ENCODE measurements around the gene SLC7A11. TPM values are rescaled to one million over a fixed set of nuclear protein-coding genes. Genes with fewer than 3 reads are reported as not detected.

The SLC7A11 gene
- polyA plus RNA-seq, 1 donor, result 0.96 TPM

DNA sequence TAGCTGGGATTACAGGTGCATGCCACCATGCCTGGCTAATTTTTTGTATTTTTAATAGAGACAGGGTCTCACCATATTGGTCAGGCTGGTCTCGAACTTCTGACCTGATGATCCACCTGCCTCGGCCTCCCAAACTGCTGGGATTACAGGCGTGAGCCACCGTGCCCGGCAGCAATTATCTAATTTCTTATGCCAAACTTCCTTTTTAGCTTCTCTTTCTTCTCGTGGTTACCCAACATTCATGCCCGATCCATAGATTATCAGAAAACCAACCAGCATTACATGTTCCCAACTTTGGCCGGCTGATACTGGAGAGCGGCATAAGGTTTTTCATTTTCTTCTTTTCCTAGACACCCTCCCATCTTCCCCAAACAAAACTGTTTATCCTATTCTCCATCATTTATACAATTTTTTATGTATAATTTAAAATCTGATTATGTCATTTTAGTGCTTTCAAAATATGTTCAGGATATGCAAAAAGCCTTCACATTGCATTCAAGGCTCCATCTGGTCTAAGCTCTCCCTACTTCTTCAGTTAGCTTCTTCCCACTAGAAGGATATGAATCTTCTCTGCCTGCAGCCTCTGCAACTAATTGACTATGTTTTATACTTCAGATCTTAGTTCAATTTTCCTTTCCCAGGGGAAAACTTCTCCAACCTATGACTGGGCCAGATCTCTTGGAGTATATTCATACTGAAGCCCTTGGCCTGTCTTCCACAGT lies 8.7 kb downstream of the SLC7A11 start:
- H3K27me3 ChIP-seq (ENCODE audit: control insufficient read depth, insufficient read depth, low read length), result no peaks in the 10 kb centered on the region

DNA sequence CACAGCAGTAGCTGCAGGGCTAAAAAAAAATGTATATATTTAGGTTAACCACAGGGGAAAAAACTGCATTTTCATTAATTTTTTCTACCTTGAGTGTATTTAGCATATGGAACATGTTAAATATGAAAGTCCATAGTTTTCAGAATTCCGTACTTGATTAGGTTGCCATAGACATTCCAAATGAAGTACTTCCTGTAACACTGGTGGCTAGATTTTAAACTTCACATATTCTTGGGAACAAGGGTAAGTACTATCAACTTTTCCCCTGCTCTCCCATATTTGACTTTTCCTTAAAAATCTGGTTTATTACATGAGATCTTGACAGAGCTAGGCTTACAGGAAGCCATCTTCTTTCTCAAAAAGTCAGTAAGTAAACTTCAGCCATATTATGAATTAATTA lies 9.8 kb downstream of the SLC7A11 start:
- no peak overlapping the region for H3K4me3 ChIP-seq (ENCODE audit: low read length)
- WGBS (ENCODE audit: insufficient coverage, low lambda C conversion rate), result no CpG with 5 or more reads among the region's 1 CpG
- no peak for DNase-seq

More for the DNA sequence above, 8.7 kb downstream of the SLC7A11 start:
- H3K27ac ChIP-seq (ENCODE audit: low read length), result no peak overlapping the region
- no peaks in the 10 kb centered on the region for H3K9me3 ChIP-seq (ENCODE audit: control insufficient read depth, low read depth, low read length)
- no CpG with 5 or more reads among the region's 9 CpGs for WGBS (ENCODE audit: insufficient coverage, low lambda C conversion rate)
- no peak for DNase-seq
- no peak overlapping the region for H3K4me3 ChIP-seq (ENCODE audit: low read length)
- no peaks in the 10 kb centered on the region for H3K4me1 ChIP-seq (ENCODE audit: control insufficient read depth, insufficient read depth, low read length)
- no peaks in the 10 kb centered on the region for H3K36me3 ChIP-seq (ENCODE audit: control insufficient read depth, insufficient read depth, low read length)

DNA sequence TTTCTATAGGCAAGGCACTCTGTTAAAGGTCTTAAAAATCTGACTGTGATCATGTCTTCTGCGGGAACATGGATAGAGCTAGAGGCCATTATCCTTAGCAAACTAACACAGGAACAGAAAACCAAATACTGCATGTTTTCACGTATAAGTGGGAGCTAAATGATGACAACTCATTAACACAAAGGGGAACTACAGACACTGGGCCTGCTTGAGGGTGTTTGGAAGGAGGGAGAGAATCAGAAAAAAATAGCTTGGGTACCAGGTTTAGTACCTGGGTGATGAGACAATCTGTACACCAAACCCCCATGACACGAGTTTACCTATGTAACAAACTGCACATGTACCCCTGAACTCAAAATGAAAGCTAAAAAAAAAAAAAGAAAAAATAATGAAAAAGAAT lies 12.1 kb downstream of the SLC7A11 start:
- Histone ChIP-seq H3K4me1 (ENCODE audit: control insufficient read depth, insufficient read depth, low read length) (no peaks in the 10 kb centered on the region), H3K4me3 (ENCODE audit: low read length) (no peak overlapping the region), H3K36me3 (ENCODE audit: control insufficient read depth, insufficient read depth, low read length) (no peaks in the 10 kb centered on the region), H3K27ac (ENCODE audit: low read length) (no peak overlapping the region), H3K27me3 (ENCODE audit: control insufficient read depth, insufficient read depth, low read length) (no peaks in the 10 kb centered on the region), H3K9me3 (ENCODE audit: control insufficient read depth, low read depth, low read length) (no peaks in the 10 kb centered on the region)
- 92% methylated on average over 2 of the region's 3 CpGs for WGBS (ENCODE audit: insufficient coverage, low lambda C conversion rate)
- no peak for DNase-seq

More for the DNA sequence above, 9.8 kb downstream of the SLC7A11 start:
- H3K27me3 ChIP-seq (ENCODE audit: control insufficient read depth, insufficient read depth, low read length), result no peaks in the 10 kb centered on the region
- H3K4me1 ChIP-seq (ENCODE audit: control insufficient read depth, insufficient read depth, low read length), result no peaks in the 10 kb centered on the region
- H3K27ac ChIP-seq (ENCODE audit: low read length), result no peak overlapping the region
- H3K36me3 ChIP-seq (ENCODE audit: control insufficient read depth, insufficient read depth, low read length), result no peaks in the 10 kb centered on the region
- H3K9me3 ChIP-seq (ENCODE audit: control insufficient read depth, low read depth, low read length), result no peaks in the 10 kb centered on the region

DNA sequence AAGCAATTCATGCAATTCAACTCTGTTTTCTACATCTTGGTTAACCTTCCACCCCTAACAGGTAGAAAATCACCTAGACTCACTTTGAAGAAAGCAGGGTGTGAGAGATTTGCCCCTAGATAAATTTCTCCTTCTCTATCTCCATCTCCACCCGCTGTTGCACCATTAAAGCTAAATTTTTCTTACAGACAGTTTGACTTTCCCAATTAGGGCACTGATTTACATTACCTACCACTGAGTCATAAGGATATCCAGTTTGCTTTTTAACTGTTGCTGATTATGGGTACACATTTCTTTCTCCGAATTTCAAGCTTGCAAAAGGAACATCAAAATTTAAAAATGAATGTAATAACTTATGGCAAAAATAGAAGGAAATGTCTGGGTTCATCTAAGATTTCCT lies 13.0 kb downstream of the SLC7A11 start:
- Histone ChIP-seq H3K4me3 (ENCODE audit: low read length) (no peak overlapping the region), H3K27ac (ENCODE audit: low read length) (no peak overlapping the region), H3K4me1 (ENCODE audit: control insufficient read depth, insufficient read depth, low read length) (no peaks in the 10 kb centered on the region), H3K27me3 (ENCODE audit: control insufficient read depth, insufficient read depth, low read length) (no peaks in the 10 kb centered on the region), H3K9me3 (ENCODE audit: control insufficient read depth, low read depth, low read length) (no peaks in the 10 kb centered on the region), H3K36me3 (ENCODE audit: control insufficient read depth, insufficient read depth, low read length) (no peaks in the 10 kb centered on the region)
- 57% methylated on average over 1 of the region's 2 CpGs for WGBS (ENCODE audit: insufficient coverage, low lambda C conversion rate)
- DNase-seq, result no peak

DNA sequence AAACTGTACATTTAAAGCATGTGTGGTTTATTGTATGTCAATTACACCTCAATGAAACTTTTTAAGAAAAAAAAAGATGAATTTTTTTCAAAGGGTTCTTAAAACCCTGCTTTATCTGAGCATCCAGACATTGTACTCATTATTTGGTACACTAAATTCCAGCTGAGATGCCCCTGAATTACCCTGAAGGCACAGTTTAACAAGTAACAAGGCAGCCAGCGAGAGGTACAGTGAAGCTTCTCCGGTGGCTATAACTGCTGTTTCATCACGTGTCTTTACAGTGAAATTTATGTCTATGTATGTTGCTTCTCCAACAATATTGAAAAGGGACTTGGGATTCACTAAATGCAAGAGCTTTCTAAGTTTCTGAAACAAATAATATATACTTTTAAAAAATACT lies 15.8 kb downstream of the SLC7A11 start:
- WGBS (ENCODE audit: insufficient coverage, low lambda C conversion rate), result no CpG with 5 or more reads among the region's 3 CpGs
- Histone ChIP-seq H3K36me3 (ENCODE audit: control insufficient read depth, insufficient read depth, low read length) (no peaks in the 10 kb centered on the region), H3K27me3 (ENCODE audit: control insufficient read depth, insufficient read depth, low read length) (no peaks in the 10 kb centered on the region), H3K27ac (ENCODE audit: low read length) (no peak overlapping the region), H3K9me3 (ENCODE audit: control insufficient read depth, low read depth, low read length) (no peaks in the 10 kb centered on the region), H3K4me1 (ENCODE audit: control insufficient read depth, insufficient read depth, low read length) (no peaks in the 10 kb centered on the region), H3K4me3 (ENCODE audit: low read length) (no peak overlapping the region)
- no peak for DNase-seq

DNA sequence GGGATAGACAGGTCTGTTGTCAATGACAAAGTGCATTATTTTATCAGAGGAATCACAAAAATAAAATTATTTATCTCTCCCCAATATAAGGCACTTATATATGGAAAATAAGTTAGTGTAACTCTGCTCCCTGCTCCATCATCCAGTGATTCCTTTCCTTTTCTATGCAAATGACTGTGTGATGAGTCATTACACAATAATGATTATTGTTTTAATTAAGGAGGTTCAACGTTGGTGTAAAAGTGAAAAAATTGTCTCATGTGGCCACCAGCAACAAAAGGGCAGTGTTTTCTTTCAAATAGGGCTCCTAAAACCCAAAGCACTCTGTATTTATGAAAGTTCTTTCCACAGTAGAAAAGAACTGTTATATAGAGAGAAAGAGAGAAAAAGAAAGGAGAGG lies 16.7 kb downstream of the SLC7A11 start:
- WGBS (ENCODE audit: insufficient coverage, low lambda C conversion rate), result no CpG with 5 or more reads among the region's 1 CpG
- Histone ChIP-seq H3K27ac (ENCODE audit: low read length) (no peak overlapping the region), H3K27me3 (ENCODE audit: control insufficient read depth, insufficient read depth, low read length) (no peaks in the 10 kb centered on the region), H3K4me3 (ENCODE audit: low read length) (no peak overlapping the region), H3K9me3 (ENCODE audit: control insufficient read depth, low read depth, low read length) (no peaks in the 10 kb centered on the region), H3K4me1 (ENCODE audit: control insufficient read depth, insufficient read depth, low read length) (no peaks in the 10 kb centered on the region), H3K36me3 (ENCODE audit: control insufficient read depth, insufficient read depth, low read length) (no peaks in the 10 kb centered on the region)
- DNase-seq, result no peak

DNA sequence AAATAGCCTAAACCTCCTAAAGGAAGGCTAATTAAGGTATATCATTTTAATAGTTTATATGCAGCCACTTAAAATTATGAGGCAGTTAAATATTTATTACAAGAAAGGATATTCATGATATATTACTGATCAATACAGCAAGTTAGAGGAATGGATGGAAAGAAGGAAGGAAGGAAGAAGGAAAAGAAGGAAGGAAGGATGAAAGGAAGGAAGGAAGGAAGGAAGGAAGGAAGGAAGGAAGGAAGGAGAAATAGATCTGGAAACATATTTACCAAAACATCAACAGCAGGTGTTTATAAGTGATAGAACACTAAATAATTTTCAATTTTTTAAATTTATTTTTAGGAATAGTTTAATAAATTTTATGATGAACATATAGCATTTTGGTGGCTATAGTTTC lies 17.5 kb downstream of the SLC7A11 start:
- Histone ChIP-seq H3K4me3 (ENCODE audit: low read length) (no peak overlapping the region), H3K36me3 (ENCODE audit: control insufficient read depth, insufficient read depth, low read length) (no peaks in the 10 kb centered on the region), H3K4me1 (ENCODE audit: control insufficient read depth, insufficient read depth, low read length) (no peaks in the 10 kb centered on the region), H3K27me3 (ENCODE audit: control insufficient read depth, insufficient read depth, low read length) (no peaks in the 10 kb centered on the region), H3K27ac (ENCODE audit: low read length) (no peak overlapping the region), H3K9me3 (ENCODE audit: control insufficient read depth, low read depth, low read length) (no peaks in the 10 kb centered on the region)
- DNase-seq, result no peak

DNA sequence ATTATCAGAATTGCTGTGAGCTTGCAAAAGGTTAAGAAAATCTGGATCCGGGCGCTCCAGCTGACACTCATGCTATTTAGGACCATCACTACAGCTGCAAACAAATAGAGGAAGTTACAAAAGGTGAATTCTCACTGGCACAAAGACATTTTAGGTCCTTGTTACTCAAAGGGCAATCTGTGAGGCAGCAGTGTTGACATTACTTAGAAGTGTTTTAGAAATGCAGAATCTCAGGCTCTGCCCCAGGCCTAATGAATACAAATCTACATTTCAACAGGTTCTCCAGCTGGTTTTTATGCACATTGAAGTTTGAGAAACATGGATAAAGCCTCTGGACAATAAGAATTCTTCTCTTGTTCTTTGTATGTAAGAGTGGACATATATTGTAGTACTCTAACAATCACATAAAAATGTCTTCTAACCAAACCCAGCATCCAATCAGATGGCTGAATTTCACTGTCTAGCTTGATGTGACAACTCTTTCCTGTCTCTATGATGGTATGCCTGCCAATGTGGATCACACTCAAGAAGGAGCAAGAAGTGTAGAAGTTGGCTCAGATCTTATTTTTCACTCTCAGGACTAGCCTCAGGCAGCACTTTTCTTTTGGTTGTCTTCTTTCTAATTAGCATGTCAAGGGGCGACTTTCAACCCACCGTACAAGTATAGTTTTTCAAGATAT lies 18.8 kb downstream of the SLC7A11 start:
- no peaks in the 10 kb centered on the region for H3K27me3 ChIP-seq (ENCODE audit: control insufficient read depth, insufficient read depth, low read length)
- no peaks in the 10 kb centered on the region for H3K4me1 ChIP-seq (ENCODE audit: control insufficient read depth, insufficient read depth, low read length)
- no peak overlapping the region for H3K4me3 ChIP-seq (ENCODE audit: low read length)
- DNase-seq, result no peak
- no CpG with 5 or more reads among the region's 4 CpGs for WGBS (ENCODE audit: insufficient coverage, low lambda C conversion rate)
- no peaks in the 10 kb centered on the region for H3K9me3 ChIP-seq (ENCODE audit: control insufficient read depth, low read depth, low read length)
- H3K27ac ChIP-seq (ENCODE audit: low read length), result no peak overlapping the region
- no peaks in the 10 kb centered on the region for H3K36me3 ChIP-seq (ENCODE audit: control insufficient read depth, insufficient read depth, low read length)

DNA sequence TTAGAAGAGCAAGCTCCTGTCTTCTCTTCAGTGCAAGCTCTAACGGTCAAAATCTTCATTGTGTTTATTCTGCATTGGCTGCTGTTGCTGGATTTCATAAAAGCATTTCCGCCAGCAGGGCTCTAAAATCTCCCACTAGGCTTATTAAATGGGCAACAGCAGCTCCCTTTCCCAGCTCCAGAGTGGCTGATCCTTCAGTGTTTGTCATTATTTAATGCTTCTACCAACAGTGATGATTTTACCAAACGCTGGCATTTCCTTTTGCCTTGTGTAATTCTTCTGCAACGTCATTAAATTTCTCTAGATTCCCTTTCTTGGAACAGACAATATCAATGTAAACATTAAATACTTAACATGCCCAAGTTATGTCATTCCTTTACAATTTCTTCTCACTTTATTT lies 20.1 kb downstream of the SLC7A11 start:
- no peaks in the 10 kb centered on the region for H3K4me1 ChIP-seq (ENCODE audit: control insufficient read depth, insufficient read depth, low read length)
- no peak for DNase-seq
- no peaks in the 10 kb centered on the region for H3K9me3 ChIP-seq (ENCODE audit: control insufficient read depth, low read depth, low read length)
- no peak overlapping the region for H3K27ac ChIP-seq (ENCODE audit: low read length)
- 44% methylated on average over 2 of the region's 4 CpGs for WGBS (ENCODE audit: insufficient coverage, low lambda C conversion rate)
- H3K36me3 ChIP-seq (ENCODE audit: control insufficient read depth, insufficient read depth, low read length), result no peaks in the 10 kb centered on the region
- H3K4me3 ChIP-seq (ENCODE audit: low read length), result no peak overlapping the region
- H3K27me3 ChIP-seq (ENCODE audit: control insufficient read depth, insufficient read depth, low read length), result no peaks in the 10 kb centered on the region

DNA sequence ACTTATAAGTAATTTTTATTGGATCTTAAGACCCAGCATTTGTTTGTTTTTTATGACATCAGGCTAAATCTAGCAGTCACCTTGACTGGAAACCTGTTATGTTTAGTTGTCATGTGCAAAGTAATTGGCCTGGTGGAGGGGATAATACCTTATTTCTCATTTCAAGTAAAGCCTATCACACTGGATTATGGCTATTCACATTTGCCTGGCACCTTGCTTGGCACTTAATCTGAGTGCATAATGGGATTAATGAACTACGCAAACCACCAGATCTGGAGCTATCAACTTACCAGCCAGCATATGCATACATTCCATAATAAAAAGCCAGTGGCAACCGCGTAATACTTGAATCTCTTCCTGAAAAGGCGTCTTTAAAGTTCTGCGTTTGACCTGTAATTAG lies 23.2 kb downstream of the SLC7A11 start:
- Histone ChIP-seq H3K4me3 (ENCODE audit: low read length) (no peak overlapping the region), H3K27me3 (ENCODE audit: control insufficient read depth, insufficient read depth, low read length) (no peaks in the 10 kb centered on the region), H3K27ac (ENCODE audit: low read length) (no peak overlapping the region), H3K9me3 (ENCODE audit: control insufficient read depth, low read depth, low read length) (no peaks in the 10 kb centered on the region), H3K4me1 (ENCODE audit: control insufficient read depth, insufficient read depth, low read length) (peaks cover 8% of the 10 kb centered on the region), H3K36me3 (ENCODE audit: control insufficient read depth, insufficient read depth, low read length) (no peaks in the 10 kb centered on the region)
- DNase-seq, result no peak
- WGBS (ENCODE audit: insufficient coverage, low lambda C conversion rate), result no CpG with 5 or more reads among the region's 5 CpGs

DNA sequence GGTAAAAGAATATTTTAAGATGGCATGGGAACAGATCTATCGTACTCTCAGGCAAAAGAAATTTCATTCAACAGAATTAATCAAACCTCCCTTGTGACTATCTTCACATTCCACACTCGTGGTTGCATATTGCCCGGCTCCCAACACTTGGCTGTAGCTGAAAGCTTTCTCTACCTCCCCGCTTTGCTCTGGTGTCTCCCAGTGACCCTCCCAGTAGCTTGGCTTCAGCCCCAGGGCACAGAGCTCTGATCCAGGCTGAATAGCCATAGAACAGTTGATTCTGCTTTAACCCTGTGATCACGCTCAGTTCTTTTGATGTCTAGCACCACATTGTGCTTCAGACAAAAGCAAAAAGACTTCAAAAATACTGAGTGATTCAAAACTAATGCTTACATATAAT lies 24.6 kb downstream of the SLC7A11 start:
- 80% methylated on average over 1 of the region's 5 CpGs for WGBS (ENCODE audit: insufficient coverage, low lambda C conversion rate)

More for the DNA sequence above, 24.6 kb downstream of the SLC7A11 start:
- no peaks in the 10 kb centered on the region for H3K36me3 ChIP-seq (ENCODE audit: control insufficient read depth, insufficient read depth, low read length)
- no peaks in the 10 kb centered on the region for H3K9me3 ChIP-seq (ENCODE audit: control insufficient read depth, low read depth, low read length)
- no peak overlapping the region for H3K27ac ChIP-seq (ENCODE audit: low read length)
- no peak overlapping the region for H3K4me3 ChIP-seq (ENCODE audit: low read length)
- no peak for DNase-seq
- H3K4me1 ChIP-seq (ENCODE audit: control insufficient read depth, insufficient read depth, low read length), result peaks cover 8% of the 10 kb centered on the region
- H3K27me3 ChIP-seq (ENCODE audit: control insufficient read depth, insufficient read depth, low read length), result no peaks in the 10 kb centered on the region

Data from large intestine (tissue), 3 donors.